Liver (tissue), 9 donors: ENCODE measurements around the gene POFUT2. TPM values are rescaled to one million over a fixed set of nuclear protein-coding genes. Genes with fewer than 3 reads are reported as not detected.

ENCODE experiments used
- DNase-seq: peaks from one replicate; pipeline ENCODE4 v3.0.0-alpha.2; 2017; ENCODE audit warnings: low spot score
- H3K27ac ChIP-seq, 2 donors: one replicate each; pipeline ENCODE4 v1.7.0; 2013; ENCODE audit warnings: inconsistent platforms in 2 of 2, low read length in 2 of 2, control low read depth in 1 of 2, low read depth in 1 of 2, mild to moderate bottlenecking in 1 of 2
- H3K27me3 ChIP-seq, 4 donors: one replicate each; pipeline versions ENCODE4 v1.6.1 to v1.7.0; 2013; ENCODE audit warnings: low read length in 3 of 4, inconsistent platforms in 1 of 4, mild to moderate bottlenecking in 1 of 4, moderate library complexity in 1 of 4; ENCODE audit not compliant: control insufficient read depth in 4 of 4, insufficient read depth in 4 of 4
- H3K36me3 ChIP-seq, 4 donors: one replicate each; pipeline versions ENCODE4 v1.6.1 to v1.7.0; 2013; ENCODE audit warnings: low read length in 3 of 4, mild to moderate bottlenecking in 3 of 4, low read depth in 1 of 4, moderate library complexity in 1 of 4; ENCODE audit not compliant: control insufficient read depth in 4 of 4, insufficient read depth in 3 of 4
- H3K4me1 ChIP-seq, 4 donors: one replicate each; pipeline versions ENCODE4 v1.6.1 to v1.7.0; 2013; ENCODE audit warnings: low read length in 3 of 4, mild to moderate bottlenecking in 3 of 4, moderate library complexity in 1 of 4; ENCODE audit not compliant: control insufficient read depth in 4 of 4, insufficient read depth in 4 of 4
- H3K4me3 ChIP-seq, 3 donors: one replicate each; pipeline versions ENCODE4 v1.6.1 to v1.7.0; 2013; ENCODE audit warnings: low read length in 3 of 3, control low read depth in 1 of 3, low read depth in 1 of 3, mild to moderate bottlenecking in 1 of 3
- H3K9ac ChIP-seq, 2 donors: one replicate each; pipeline ENCODE4 v1.7.0; 2013; ENCODE audit warnings: low read length in 2 of 2, mild to moderate bottlenecking in 2 of 2, moderate library complexity in 2 of 2, control low read depth in 1 of 2, low read depth in 1 of 2
- H3K9me3 ChIP-seq, 4 donors: one replicate each; pipeline versions ENCODE4 v1.6.1 to v1.7.0; 2013; ENCODE audit warnings: low read length in 3 of 4; ENCODE audit not compliant: control insufficient read depth in 4 of 4
- ATF3 ChIP-seq: IDR thresholded peaks from 2 replicates; pipeline ENCODE4 v1.6.1; 2016; ENCODE audit warnings: antibody characterized with exemption
- CTCF ChIP-seq: fragments of 150-350 bp; IDR thresholded peaks from 2 replicates; pipeline ENCODE4 v1.5.1; 2017; ENCODE audit warnings: improper control_type of control experiment, low read depth, low read length; ENCODE audit not compliant: missing input control
- EGR1 ChIP-seq, 2 donors: IDR thresholded peaks; 2 replicates each; pipeline ENCODE4 v1.6.1; 2016 to 2018; ENCODE audit warnings: antibody characterized with exemption in 2 of 2, low read depth in 2 of 2
- FOXA1 ChIP-seq: IDR thresholded peaks from 2 replicates; pipeline ENCODE4 v1.6.1; 2016; ENCODE audit warnings: antibody characterized with exemption
- FOXA2 ChIP-seq: IDR thresholded peaks from 2 replicates; pipeline ENCODE4 v1.6.1; 2016; ENCODE audit warnings: antibody characterized with exemption
- GABPA ChIP-seq, 2 donors: IDR thresholded peaks in 1 of 2; conservative IDR thresholded peaks in 1 of 2; 2 replicates each; pipeline ENCODE4 v1.6.1; 2016; ENCODE audit warnings: antibody characterized with exemption in 2 of 2, mild to moderate bottlenecking in 1 of 2, moderate library complexity in 1 of 2
- HNF4A ChIP-seq, 2 donors: conservative IDR thresholded peaks; 2 replicates each; pipeline ENCODE4 v1.6.1; 2016; ENCODE audit warnings: antibody characterized with exemption in 2 of 2, mild to moderate bottlenecking in 2 of 2
- HNF4G ChIP-seq: IDR thresholded peaks from 2 replicates; pipeline ENCODE4 v1.6.1; 2016; ENCODE audit warnings: antibody characterized with exemption
- NR2F2 ChIP-seq: IDR thresholded peaks from 2 replicates; pipeline ENCODE4 v1.6.1; 2016; ENCODE audit warnings: antibody characterized with exemption
- REST ChIP-seq: IDR thresholded peaks from 2 replicates; pipeline ENCODE4 v1.6.1; 2016; ENCODE audit warnings: antibody characterized with exemption, mild to moderate bottlenecking
- RXRA ChIP-seq, 2 donors: IDR thresholded peaks; 2 replicates each; pipeline ENCODE4 v1.6.1; 2017 to 2018; ENCODE audit warnings: antibody characterized with exemption in 2 of 2, mild to moderate bottlenecking in 1 of 2
- SP1 ChIP-seq: IDR thresholded peaks from 2 replicates; pipeline ENCODE4 v1.6.1; 2018; ENCODE audit warnings: antibody characterized with exemption, mild to moderate bottlenecking
- YY1 ChIP-seq: IDR thresholded peaks from 2 replicates; pipeline ENCODE4 v1.6.1; 2016; ENCODE audit warnings: antibody characterized with exemption, mild to moderate bottlenecking
- WGBS: extraction: QIAGEN DNeasy Blood & Tissue Kit; methylation state at CpG from one replicate; pipeline ENCODE4 v1.1.7; 2013; 5-methylcytosine and 5-hydroxymethylcytosine counted together
- polyA plus RNA-seq, 2 donors: library from polyadenylated mRNA; stranded (reverse) in 1 of 2; unstranded in 1 of 2; fragments of 200-250 nt in 1 of 2; fragments of >200 nt in 1 of 2; fragmentation: Nextera tagmentation in 1 of 2; extraction: Ambion mirVana in 1 of 2; gene quantifications; one replicate each; pipeline versions ENCODE4 v1.2.1 to v1.2.3, GENCODE V29; 2013 to 2015
- total RNA-seq, 2 donors: library from RNA; depleted of rRNA; stranded (reverse); fragments of >200 nt; gene quantifications; one replicate each; pipeline ENCODE4 v1.2.3, GENCODE V29; 2014
- donor health status: healthy.
- donor health status: healthy.
- donor health status: healthy.
- donor health status: healthy.
- donor health status: healthy.

Gene POFUT2
- total and polyA plus RNA-seq, 4 donors: 3.3 to 15.6 (median 7.9) TPM

GRCh38 chr21:45225741-45226327 is 61.9 kb downstream of the POFUT2 start (continued):
- TF ChIP-seq ATF3: no peak

GRCh38 chr21:45225041-45225740 is 62.5 kb downstream of the POFUT2 start:
- no peak for TF ChIP-seq SP1
- no peak for TF ChIP-seq REST
- no peak for TF ChIP-seq CTCF
- TF ChIP-seq ATF3: no peak
- no peak for TF ChIP-seq YY1
- TF ChIP-seq EGR1 (IDR thresholded peaks at IDR 0.05; ENCODE audit: low read depth in 2 of 2): no peak
- no peak for TF ChIP-seq HNF4G
- 94% methylated on average over 11 of the region's 11 CpGs for WGBS

GRCh38 chr21:45224189-45224938 is 63.3 kb downstream of the POFUT2 start:
- no peak for DNase-seq
- H3K9me3 ChIP-seq: no peaks in the 10 kb centered on the region
- H3K4me3 ChIP-seq: no peak overlapping the region
- 89% methylated on average over 24 of the region's 24 CpGs for WGBS
- no peaks in the 10 kb centered on the region for H3K27me3 ChIP-seq
- H3K9ac ChIP-seq: no peak overlapping the region
- H3K27ac ChIP-seq: no peak overlapping the region
- peaks cover 0 to 2% (median 0%) of the 10 kb centered on the region in 4 donors for H3K4me1 ChIP-seq
- H3K36me3 ChIP-seq: peaks cover 0 to 7% (median 2%) of the 10 kb centered on the region in 4 donors
- TF ChIP-seq FOXA1 (no peak), HNF4G (no peak), HNF4A (conservative IDR thresholded peaks at IDR 0.05) (no peak), FOXA2 (no peak), NR2F2 (no peak), ATF3 (no peak), EGR1 (IDR thresholded peaks at IDR 0.05; ENCODE audit: low read depth in 2 of 2) (no peak), REST (no peak), CTCF (no peak), RXRA (IDR thresholded peaks at IDR 0.05) (no peak), SP1 (no peak), GABPA (IDR thresholded peaks at IDR 0.05 in 1 of 2, conservative IDR thresholded peaks at IDR 0.05 in 1 of 2) (no peak)

More at GRCh38 chr21:45225041-45225740, 62.5 kb downstream of the POFUT2 start:
- Histone ChIP-seq H3K9ac (no peak overlapping the region), H3K4me1 (peaks cover 0 to 2% (median 0%) of the 10 kb centered on the region in 4 donors), H3K27ac (no peak overlapping the region), H3K9me3 (no peaks in the 10 kb centered on the region), H3K36me3 (peaks cover 0 to 7% (median 2%) of the 10 kb centered on the region in 4 donors), H3K27me3 (no peaks in the 10 kb centered on the region), H3K4me3 (no peak overlapping the region)
- DNase-seq: no peak
